ENCODE measurements around the gene MYL6. TPM values are rescaled to one million over a fixed set of nuclear protein-coding genes. Genes with fewer than 3 reads are reported as not detected.

MYL6 gene
- total RNA-seq, 4 donors from 2014 or later: 773 to 1,142 (median 915) TPM

GRCh38 chr12:56205445-56205844 is 47.3 kb downstream of the MYL6 start:
- Histone ChIP-seq H3K4me3 (no peak overlapping the region), H3K36me3 (peaks cover 58% of the 10 kb centered on the region), H3K9me3 (no peaks in the 10 kb centered on the region), H3K27me3 (no peaks in the 10 kb centered on the region), H3K27ac (no peak overlapping the region), H3K4me1 (peaks cover 3% of the 10 kb centered on the region)
- TF ChIP-seq POLR2AphosphoS5 (IDR thresholded peaks at IDR 0.05) (no peak), CTCF (IDR thresholded peaks at IDR 0.05) (no peak), POLR2A (IDR thresholded peaks at IDR 0.05) (no peak), EP300 (IDR thresholded peaks at IDR 0.05) (no peak)
- DNase-seq (ENCODE audit: low spot score in 2 of 2): no peak

GRCh38 chr12:56206452-56207166 is 48.5 kb downstream of the MYL6 start:
- Histone ChIP-seq H3K9me3 (no peaks in the 10 kb centered on the region), H3K27me3 (no peaks in the 10 kb centered on the region), H3K4me3 (no peak overlapping the region), H3K36me3 (peaks cover 70% of the 10 kb centered on the region), H3K4me1 (peaks cover 3% of the 10 kb centered on the region), H3K27ac (no peak overlapping the region)
- TF ChIP-seq CTCF (IDR thresholded peaks at IDR 0.05) (peak; percentile 13 to 57), POLR2AphosphoS5 (IDR thresholded peaks at IDR 0.05) (no peak), EP300 (IDR thresholded peaks at IDR 0.05) (no peak)
- no peak for DNase-seq (ENCODE audit: low spot score in 2 of 2)
- WGBS: 54% methylated on average over 9 of the region's 14 CpGs

- Histone ChIP-seq H3K27me3 (no peaks in the 10 kb centered on the region), H3K9me3 (no peaks in the 10 kb centered on the region), H3K36me3 (peaks cover 84% of the 10 kb centered on the region), H3K4me1 (no peaks in the 10 kb centered on the region), H3K27ac (no peak overlapping the region), H3K4me3 (no peak overlapping the region)
- TF ChIP-seq CTCF (IDR thresholded peaks at IDR 0.05) (no peak), EP300 (IDR thresholded peaks at IDR 0.05) (no peak), POLR2AphosphoS5 (IDR thresholded peaks at IDR 0.05) (no peak), POLR2A (IDR thresholded peaks at IDR 0.05) (no peak)
- no peak for DNase-seq (ENCODE audit: low spot score in 2 of 2)
- 79% methylated on average over 6 of the region's 6 CpGs for WGBS
These were observed 49.8 kb downstream of the MYL6 start for GRCh38 chr12:56208006-56208405.

Other genes with a start within 250 kb of the MYL6 start
- gene PYM1, start 230.5 kb upstream of the MYL6 start, total RNA-seq: 10 to 100 TPM; 32.0 to 41.8 (median 37.4) TPM
- 100 to 1,000 TPM; 185 to 556 (median 198) TPM for gene DGKA, start 227.2 kb upstream of the MYL6 start, total RNA-seq
- 100 to 1,000 TPM in 1 of 4 donors, 10 to 100 TPM in 3; 54.4 to 188 (median 71.7) TPM for gene PMEL, start 192.3 kb upstream of the MYL6 start, total RNA-seq
- 10 to 100 TPM; 18.4 to 33.2 (median 28.6) TPM for gene CDK2, start 191.5 kb upstream of the MYL6 start, total RNA-seq
- 100 to 1,000 TPM in 3 of 4 donors, 10 to 100 TPM in 1; 97.1 to 143 (median 114) TPM for gene RAB5B, start 184.3 kb upstream of the MYL6 start, total RNA-seq
- gene SUOX, start 161.1 kb upstream of the MYL6 start, total RNA-seq: 10 to 100 TPM; 18.7 to 25.6 (median 22.9) TPM
- 10 to 100 TPM in 1 of 4 donors, 1 to 10 TPM in 3; 3.2 to 10.5 (median 3.8) TPM for gene IKZF4, start 137.3 kb upstream of the MYL6 start, total RNA-seq
- 1,000 to 10,000 TPM in 2 of 4 donors, 100 to 1,000 TPM in 2; 600 to 3,046 (median 910) TPM for gene RPS26, start 116.4 kb upstream of the MYL6 start, total RNA-seq
- gene ERBB3, start 78.2 kb upstream of the MYL6 start, total RNA-seq: 100 to 1,000 TPM; 147 to 226 (median 181) TPM
- gene PA2G4, start 53.8 kb upstream of the MYL6 start, total RNA-seq: 100 to 1,000 TPM; 103 to 153 (median 117) TPM
- 1,000 to 10,000 TPM; 2,523 to 6,346 (median 5,689) TPM for gene RPL41, start 41.7 kb upstream of the MYL6 start, total RNA-seq
- gene ZC3H10, start 40.1 kb upstream of the MYL6 start, total RNA-seq: 1 to 10 TPM; 2.1 to 5.6 (median 3.4) TPM
- 100 to 1,000 TPM in 2 of 4 donors, 10 to 100 TPM in 2; 73.1 to 128 (median 103) TPM for gene ESYT1, start 30.1 kb upstream of the MYL6 start, total RNA-seq
- 10 to 100 TPM; 28.3 to 37.4 (median 28.5) TPM for gene MYL6B, start 5.8 kb upstream of the MYL6 start, total RNA-seq
- 100 to 1,000 TPM in 2 of 4 donors, 10 to 100 TPM in 2; 53.6 to 137 (median 85.9) TPM for gene SMARCC2, start 31.1 kb downstream of the MYL6 start, total RNA-seq
- gene RNF41, start 63.6 kb downstream of the MYL6 start, total RNA-seq: 10 to 100 TPM; 28.4 to 60.6 (median 35.8) TPM
- gene NABP2, start 66.0 kb downstream of the MYL6 start, total RNA-seq: 10 to 100 TPM; 13.3 to 23.7 (median 20.1) TPM
- 1 to 10 TPM in 2 of 4 donors, not detected in 2; 1.3 to 2.4 TPM for gene SLC39A5, start 71.7 kb downstream of the MYL6 start, total RNA-seq
- 10 to 100 TPM; 20.3 to 33.6 (median 24.6) TPM for gene ANKRD52, start 100.0 kb downstream of the MYL6 start, total RNA-seq
- gene COQ10A, start 108.6 kb downstream of the MYL6 start, total RNA-seq: 10 to 100 TPM in 1 of 4 donors, 1 to 10 TPM in 3; 3.4 to 17.0 (median 7.6) TPM
- gene CS, start 142.0 kb downstream of the MYL6 start, total RNA-seq: 100 to 1,000 TPM; 176 to 218 (median 179) TPM
- gene CNPY2, start 157.6 kb downstream of the MYL6 start, total RNA-seq: 10 to 100 TPM; 36.4 to 51.4 (median 42.4) TPM
- gene PAN2, start 175.6 kb downstream of the MYL6 start, total RNA-seq: 100 to 1,000 TPM in 1 of 4 donors, 10 to 100 TPM in 3; 27.2 to 141 (median 39.7) TPM
- gene IL23A, start 180.5 kb downstream of the MYL6 start, total RNA-seq: not detected
- 100 to 1,000 TPM in 3 of 4 donors, 10 to 100 TPM in 1; 93.8 to 182 (median 111) TPM for gene STAT2, start 201.7 kb downstream of the MYL6 start, total RNA-seq
- not detected for gene APOF, start 204.5 kb downstream of the MYL6 start, total RNA-seq

All from suprapubic skin (tissue), 4 donors.